Hepatic stellate cell (primary cell): ENCODE results near the gene GNB1L.

Experiments
- DNase-seq: peaks from one replicate; pipeline ENCODE4 v3.0.0; 2011; ENCODE audit warnings: low spot score

The GNB1L gene

DNA sequence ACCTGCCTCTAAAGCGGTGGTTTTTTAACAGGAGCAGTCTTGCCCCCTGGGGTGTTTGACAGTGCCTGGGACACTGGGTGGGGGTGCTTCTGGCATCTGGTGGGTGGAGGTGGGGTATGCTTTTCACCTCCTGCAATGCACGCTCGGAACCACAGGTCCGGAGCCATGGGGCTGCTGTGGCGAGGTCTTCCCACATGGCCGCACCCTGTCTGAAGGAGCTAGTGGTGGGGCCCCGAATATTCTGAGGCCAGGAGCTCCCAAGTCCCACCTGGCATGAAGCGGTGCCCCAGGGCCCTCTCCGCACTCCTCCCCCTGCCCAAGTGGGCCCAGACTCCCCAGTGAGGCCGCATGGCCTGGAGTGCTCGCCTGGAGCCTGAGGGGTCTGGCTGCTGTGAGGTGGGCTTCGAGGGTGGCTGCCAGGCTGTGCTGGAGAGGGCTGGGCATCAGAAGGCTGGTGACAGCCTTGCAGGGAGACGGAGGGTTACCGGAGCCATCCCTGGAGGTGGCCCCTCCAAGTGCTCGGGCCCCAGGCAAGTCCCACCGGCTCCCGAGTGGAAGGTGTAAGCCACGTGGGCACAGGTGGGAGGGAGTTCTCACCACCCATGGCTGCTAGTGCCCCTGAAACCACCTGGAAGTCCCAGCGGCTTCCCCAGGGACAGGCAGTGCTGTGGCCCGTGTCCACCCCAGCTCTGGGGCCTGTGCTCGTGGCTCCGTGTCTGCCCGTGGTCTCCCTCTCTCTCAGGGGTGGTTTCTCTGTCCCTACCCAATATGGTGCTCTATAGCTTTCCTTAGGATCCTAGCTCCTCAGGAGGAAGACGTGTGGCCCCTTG, 79.0 kb downstream of the GNB1L start:
- DNase-seq = no peak

- no peak for DNase-seq
These were observed 80.0 kb downstream of the GNB1L start for GRCh38 chr22:19774628-19775027.

DNA sequence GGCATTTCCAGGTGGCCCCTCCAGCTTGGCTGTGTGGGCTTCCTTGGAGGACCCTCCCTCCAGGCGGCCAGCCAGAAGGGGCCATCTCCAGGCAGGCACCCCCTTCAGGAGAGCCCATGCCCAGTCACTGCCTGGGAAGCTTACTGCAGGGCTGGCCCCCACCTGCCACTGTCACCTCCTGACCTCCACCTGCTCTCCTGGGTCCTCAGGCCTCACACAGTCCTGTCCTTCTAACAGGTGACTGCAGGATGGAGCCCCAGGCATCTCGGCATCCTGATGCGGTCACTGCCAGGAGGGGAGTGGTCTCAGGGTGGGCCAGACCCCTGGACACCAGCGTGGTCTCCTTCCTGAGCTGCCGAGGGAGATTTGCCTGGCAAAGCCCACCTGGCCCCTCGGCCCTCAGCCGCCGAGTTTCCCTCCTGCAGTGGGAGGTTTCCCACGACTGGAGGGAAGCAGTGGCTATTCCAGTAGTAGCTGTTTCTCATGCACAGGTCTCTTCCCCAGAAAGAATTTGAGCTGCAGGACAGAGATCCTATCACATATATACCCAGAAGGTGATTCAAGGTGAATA, 81.1 kb downstream of the GNB1L start:
- DNase-seq = no peak

DNA sequence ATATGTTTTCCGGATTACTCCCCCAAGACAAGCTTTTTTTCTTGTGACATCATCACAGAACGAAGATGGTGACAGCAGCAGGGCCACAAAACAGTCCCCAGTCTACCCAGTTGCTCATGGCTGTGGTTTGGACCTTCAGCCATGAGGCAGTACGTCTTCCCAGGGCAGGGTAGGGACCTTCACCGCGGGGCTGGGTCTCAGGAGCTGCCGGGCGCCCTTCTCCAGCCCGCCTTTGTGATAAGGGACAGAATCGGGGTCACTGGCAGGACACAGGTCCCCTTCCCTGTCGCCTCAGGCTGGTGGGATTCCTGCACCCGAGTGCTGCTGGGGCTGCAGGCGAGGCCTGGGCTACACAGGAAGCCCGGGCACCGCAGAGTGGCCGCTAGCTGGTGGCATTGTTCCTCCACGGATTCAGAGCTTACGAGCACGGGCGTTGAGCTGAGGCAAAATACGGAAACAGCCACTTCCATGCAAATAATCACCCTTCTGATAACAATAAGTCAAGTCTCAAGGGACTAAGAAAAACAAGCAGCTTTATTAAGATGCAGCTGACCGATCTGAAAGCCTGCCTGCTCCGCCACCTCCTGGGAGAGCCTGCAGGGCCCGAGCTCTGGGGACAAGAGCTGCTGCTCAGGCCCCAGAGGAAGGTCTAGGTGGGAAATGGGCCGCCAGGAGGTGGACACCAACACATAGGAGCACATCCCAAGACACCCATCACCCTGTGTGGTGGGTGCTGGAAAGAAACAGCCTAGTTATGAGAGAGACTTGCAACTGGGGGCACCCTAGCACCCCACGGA, 81.8 kb downstream of the GNB1L start:
- no peak for DNase-seq

DNA sequence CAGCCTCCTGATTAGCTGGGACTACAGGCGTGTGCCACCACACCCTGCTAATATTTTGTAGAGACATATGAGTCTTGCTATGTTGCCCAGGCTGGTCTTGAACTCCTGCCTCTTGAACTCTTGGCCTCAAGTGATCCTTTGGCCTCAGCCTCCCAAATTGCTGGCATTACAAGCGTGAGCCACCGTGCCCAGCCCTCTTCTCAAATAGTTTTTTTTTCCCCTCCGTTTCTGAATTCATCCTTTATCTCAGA, 82.3 kb downstream of the GNB1L start:
- DNase-seq = no peak

DNA sequence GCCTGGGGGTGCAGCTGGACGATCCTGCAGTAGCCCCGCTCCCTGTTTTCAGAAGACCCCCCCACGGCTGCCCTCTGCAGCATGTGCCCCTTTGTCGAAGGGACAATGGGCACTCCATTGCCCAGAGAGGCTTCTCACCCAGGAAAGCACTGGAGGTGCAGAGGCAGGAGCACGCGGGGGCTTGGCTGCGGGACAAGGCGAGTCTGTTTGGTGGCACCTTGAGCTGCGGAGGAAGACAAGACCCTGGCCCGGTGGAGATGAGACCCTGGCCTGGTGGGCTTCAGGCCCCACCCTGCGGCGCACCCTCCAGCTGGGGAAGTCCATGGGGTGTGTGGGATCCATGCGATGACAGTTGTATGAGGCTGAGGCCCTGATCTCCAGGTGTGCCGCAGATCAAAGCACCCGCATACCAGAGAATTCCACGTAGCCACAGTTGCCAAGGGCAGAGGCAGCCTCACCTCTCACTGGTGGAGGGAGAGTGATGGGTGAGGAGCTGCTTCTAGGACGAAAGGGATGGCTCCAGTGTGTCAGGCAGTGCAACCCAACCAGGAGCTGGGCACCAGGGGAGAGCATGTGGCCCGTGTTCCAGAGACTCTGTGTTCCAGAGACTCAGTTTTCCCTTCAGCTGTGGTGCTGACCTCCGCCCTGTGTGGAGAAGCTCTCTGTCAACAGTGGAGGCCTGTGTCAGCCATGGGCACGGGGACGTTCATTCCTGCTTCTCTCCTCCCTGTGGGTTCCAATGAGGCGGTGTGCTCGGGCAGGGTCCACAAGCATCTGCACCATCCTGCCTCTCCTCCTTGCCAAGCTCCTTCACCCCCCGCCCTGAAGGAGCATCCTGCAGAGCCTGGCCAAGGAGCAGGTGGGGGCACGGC, 84.1 kb downstream of the GNB1L start:
- DNase-seq = no peak

GRCh38 chr22:19769393-19769715, 85.3 kb downstream of the GNB1L start:
- DNase-seq = no peak

GRCh38 chr22:19767427-19768341, 87.0 kb downstream of the GNB1L start:
- DNase-seq = no peak

DNA sequence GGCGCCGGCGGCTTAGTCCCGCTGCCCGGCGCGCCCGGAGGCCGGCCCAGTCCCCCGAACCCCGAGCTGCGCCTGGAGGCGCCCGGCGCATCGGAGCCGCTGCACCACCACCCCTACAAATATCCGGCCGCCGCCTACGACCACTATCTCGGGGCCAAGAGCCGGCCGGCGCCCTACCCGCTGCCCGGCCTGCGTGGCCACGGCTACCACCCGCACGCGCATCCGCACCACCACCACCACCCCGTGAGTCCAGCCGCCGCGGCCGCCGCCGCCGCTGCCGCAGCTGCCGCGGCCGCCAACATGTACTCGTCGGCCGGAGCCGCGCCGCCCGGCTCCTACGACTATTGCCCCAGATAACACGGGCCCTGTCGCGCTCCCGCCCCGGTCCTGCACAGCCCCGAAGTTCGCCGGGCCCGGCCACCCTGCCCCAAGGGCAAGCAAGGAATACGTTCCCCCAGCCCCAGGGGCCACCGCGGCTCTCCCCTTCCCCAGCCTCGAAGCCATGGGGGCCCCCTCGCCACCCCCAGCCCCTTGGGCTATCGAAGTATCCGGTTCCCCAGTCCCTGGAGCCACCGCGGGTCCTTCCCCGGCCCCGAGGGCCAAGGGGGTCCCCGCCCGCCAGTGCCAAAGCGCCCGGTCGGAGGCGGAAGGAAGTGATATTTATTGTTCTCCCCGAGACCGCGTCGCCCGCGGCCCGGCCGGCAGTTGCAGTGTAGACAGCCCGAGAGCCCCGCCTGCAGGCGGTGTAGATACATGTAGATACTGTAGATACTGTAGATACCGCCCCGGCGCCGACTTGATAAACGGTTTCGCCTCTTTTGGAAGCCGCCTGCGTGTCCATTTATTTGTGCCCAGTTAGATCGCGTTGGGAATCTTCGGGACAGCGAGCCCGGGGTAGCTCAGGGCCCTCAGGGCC, 87.9 kb downstream of the GNB1L start:
- no peak for DNase-seq

GRCh38 chr22:19766240-19766510, 88.5 kb downstream of the GNB1L start:
- DNase-seq = no peak

DNA sequence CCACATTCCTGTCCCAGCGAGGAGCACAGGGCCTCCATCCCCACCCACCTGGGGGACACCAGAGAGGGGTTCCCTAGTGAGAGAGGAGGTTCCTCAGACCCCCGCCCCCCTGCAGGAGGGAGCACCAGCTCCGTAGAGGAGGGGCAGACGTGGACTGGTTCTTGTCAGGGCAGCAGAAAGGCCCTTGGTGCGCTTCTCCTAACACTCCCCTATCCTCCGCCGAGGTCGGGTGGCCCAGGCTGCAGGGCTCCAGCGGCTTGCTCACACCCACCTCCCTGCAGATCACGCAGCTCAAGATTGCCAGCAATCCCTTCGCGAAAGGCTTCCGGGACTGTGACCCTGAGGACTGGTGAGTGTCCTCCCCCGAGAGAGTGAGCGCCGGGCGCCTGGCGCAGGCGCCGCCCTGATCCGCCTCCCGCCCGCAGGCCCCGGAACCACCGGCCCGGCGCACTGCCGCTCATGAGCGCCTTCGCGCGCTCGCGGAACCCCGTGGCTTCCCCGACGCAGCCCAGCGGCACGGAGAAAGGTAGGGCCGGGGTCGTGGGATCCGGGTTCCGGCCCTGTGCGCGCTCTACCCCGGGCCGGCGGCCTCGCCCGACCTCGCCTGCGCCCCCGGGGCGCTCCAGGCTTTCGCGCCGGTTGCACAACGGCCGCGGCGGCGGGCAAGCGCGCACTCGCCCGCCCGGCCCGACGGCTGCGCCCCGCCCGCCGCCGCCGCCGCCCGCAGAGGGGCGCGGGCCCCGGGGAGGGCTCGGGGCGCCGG, 89.0 kb downstream of the GNB1L start:
- DNase-seq = no peak

GRCh38 chr22:19764636-19765476, 89.8 kb downstream of the GNB1L start:
- DNase-seq = no peak

DNA sequence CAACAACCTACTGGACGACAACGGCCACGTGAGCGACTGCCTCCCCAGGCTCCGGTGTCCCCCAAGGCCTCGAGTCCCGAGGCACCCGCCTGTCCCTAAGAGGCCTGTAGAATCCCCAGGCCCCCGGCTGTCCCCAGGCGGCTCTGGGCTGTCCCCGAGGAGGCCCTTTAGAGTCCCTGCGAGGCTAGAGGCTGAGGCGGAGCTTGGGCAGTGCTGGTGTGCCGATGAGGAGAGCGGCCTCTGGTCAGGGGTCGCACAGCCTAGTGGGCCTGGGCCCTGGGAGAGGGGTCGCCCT, 90.4 kb downstream of the GNB1L start:
- DNase-seq = no peak

DNA sequence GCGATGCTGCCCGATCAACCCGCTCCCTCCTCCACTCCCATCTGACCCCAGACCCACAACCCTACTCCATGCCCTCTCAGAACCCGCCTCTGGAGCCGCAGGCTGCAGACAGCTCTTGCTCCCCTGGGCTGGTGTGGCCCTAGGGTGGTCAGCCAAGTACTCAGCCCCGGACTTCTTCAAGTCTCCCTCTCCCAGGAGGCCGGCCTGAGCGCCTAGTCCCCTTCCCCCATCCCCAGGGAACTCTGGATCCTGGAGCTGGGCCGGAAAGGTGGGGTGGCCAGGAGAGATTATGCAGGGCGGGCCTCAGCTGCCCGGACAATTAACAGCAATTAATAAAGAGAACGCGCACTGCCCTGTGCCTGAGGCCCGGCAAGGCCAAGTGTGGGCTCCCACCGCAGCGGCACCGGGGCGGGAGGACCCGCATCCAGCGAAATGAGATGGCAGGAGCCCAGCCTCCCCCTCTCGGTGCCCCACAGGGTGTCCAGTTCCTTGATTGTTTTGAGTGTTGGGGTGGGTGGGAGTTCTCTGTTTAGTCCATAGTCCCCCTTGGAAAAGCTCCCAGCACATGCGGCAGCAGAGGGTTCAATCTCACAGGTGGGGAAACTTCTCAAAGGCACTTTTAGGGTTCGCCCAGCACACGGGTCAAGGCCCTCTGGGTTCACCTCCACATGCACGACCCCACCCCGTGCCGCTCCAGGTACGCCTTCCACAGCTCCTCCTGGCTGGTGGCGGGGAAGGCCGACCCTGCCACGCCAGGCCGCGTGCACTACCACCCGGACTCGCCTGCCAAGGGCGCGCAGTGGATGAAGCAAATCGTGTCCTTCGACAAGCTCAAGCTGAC, 91.0 kb downstream of the GNB1L start:
- DNase-seq = no peak

DNA sequence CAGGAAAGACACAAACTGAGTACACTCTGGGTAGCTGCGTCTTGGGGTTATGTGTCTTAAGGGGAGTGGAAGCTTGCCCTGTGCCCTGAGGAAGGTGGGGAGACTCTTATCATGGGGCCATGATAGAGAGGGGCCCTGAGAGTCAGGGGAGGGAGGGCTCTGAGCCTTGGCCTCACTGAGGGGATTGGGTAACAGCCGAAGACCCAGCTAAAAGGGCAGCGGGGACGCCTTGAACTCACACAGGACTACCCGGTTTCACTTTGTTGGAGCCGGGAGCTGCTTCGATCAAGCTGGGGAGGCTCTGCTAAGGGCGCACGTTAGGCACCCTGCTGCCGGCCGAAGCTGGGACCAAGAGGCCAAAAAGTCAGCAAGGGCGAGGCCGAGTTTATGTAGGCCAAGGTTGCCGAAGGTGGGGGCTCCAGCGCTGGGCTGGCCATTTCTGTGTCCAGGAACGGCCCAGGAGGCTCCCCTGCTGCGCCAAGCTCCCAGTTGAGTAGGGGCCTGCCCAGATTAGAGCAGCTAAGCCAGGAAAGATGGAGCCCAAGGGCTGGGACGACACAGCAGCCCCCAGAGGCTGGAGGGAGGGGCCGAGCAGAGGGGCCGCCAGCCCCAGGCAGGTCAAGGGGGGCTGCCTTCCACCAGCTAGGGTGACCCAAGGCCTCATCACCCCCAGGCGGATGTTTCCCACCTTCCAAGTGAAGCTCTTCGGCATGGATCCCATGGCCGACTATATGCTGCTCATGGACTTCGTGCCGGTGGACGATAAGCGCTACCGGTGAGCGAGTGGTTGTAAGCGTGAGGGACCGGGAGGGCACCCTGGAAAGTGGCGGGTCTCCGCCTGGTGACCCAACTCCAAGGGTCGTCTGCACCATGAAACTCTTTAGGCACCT, 91.9 kb downstream of the GNB1L start:
- no peak for DNase-seq

- DNase-seq = no peak
These were observed 92.7 kb downstream of the GNB1L start for GRCh38 chr22:19761725-19762567.
